HG03575 (cell line): ENCODE measurements around the gene PHACTR4.
"Not testable (repeated sequence)": the region's sequence is repeated elsewhere in the genome, so short reads cannot be mapped to it uniquely, and the experiment has no call there.

Source experiments
- ATAC-seq: cut with Tn5 transposase; IDR thresholded peaks from one replicate; pipeline ENCODE4 v1.9.1; 2021; ENCODE audit not compliant: unreplicated experiment, insufficient number of reproducible peaks, low FRiP score; ENCODE audit errors: extremely low read depth

PHACTR4 gene

GRCh38 chr1:28510970-28511440 is 141.5 kb downstream of the PHACTR4 start:
- no peak for ATAC-seq

- ATAC-seq, result no peak
Measured at GRCh38 chr1:28512058-28512611, 142.6 kb downstream of the PHACTR4 start.

- ATAC-seq, result not testable (repeated sequence)
Measured at GRCh38 chr1:28514445-28514933, 144.9 kb downstream of the PHACTR4 start.

- no peak for ATAC-seq
Measured at GRCh38 chr1:28516518-28516956, 147.0 kb downstream of the PHACTR4 start.

GRCh38 chr1:28517649-28517999 is 148.1 kb downstream of the PHACTR4 start:
- ATAC-seq, result no peak

GRCh38 chr1:28518000-28518744 is 148.6 kb downstream of the PHACTR4 start:
- ATAC-seq, result no peak

GRCh38 chr1:28518745-28519341 is 149.3 kb downstream of the PHACTR4 start:
- ATAC-seq, result no peak

- no peak for ATAC-seq
Measured at GRCh38 chr1:28519946-28520725, 150.6 kb downstream of the PHACTR4 start.

GRCh38 chr1:28520796-28521195 is 151.3 kb downstream of the PHACTR4 start:
- ATAC-seq, result not testable (repeated sequence)

GRCh38 chr1:28521502-28522164 is 152.1 kb downstream of the PHACTR4 start:
- ATAC-seq, result no peak

GRCh38 chr1:28522537-28522936 is 153.0 kb downstream of the PHACTR4 start:
- not testable (repeated sequence) for ATAC-seq

GRCh38 chr1:28525002-28525642 is 155.6 kb downstream of the PHACTR4 start:
- ATAC-seq, result not testable (repeated sequence)

GRCh38 chr1:28526886-28527285 is 157.3 kb downstream of the PHACTR4 start:
- no peak for ATAC-seq

GRCh38 chr1:28530456-28530855 is 160.9 kb downstream of the PHACTR4 start:
- no peak for ATAC-seq

- ATAC-seq, result no peak
Measured at GRCh38 chr1:28534671-28535070, 165.1 kb downstream of the PHACTR4 start.

GRCh38 chr1:28535180-28535579 is 165.6 kb downstream of the PHACTR4 start:
- no peak for ATAC-seq

- no peak for ATAC-seq
Measured at GRCh38 chr1:28537457-28538199, 168.1 kb downstream of the PHACTR4 start.

GRCh38 chr1:28538286-28538685 is 168.7 kb downstream of the PHACTR4 start:
- ATAC-seq, result no peak
